GM03348 (cell line): ENCODE data around the gene TSNAX.

ENCODE experiments used
- DNase-seq: peaks from one replicate; pipeline ENCODE4 v3.0.0; 2012; ENCODE audit warnings: low spot score

Gene TSNAX

DNA sequence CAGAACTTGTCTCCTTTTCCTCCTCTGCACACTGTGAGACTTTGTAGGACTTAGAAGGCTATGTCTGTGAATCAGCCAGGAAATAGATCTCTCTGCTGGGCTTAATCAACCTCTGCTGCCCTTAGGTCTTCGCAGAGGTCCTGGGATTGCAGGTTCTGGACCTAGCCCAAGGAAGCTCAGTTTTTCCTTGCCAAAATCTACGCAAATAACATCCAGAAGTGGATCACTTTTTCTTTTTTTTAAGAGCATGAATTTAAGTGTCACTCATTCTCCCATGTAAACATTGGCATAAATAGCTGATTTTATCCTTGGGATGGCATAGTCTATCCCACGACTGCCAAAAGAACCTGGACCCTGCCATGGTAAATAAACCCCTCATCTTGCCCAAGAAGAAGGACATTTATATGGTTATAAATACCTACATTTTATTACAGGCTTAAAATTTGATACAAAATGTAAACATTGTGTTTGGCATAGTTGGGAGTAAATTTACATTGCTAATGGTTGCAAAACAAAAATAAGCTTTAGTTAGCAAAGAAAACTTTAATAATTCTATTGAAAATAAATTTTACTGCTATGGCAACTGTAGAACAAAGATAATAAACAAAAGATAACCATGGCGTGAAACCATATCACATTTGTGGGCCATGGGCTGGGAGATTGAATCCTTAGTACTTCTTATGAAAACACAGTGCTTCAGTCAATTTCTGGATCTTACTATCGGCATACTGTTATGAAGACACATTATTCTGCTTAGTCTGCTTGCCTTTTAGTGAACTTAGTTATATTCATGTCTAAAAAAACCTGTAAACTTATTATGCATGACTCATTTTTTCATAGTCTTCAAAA, 73.6 kb downstream of the TSNAX start:
- no peak for DNase-seq

DNA sequence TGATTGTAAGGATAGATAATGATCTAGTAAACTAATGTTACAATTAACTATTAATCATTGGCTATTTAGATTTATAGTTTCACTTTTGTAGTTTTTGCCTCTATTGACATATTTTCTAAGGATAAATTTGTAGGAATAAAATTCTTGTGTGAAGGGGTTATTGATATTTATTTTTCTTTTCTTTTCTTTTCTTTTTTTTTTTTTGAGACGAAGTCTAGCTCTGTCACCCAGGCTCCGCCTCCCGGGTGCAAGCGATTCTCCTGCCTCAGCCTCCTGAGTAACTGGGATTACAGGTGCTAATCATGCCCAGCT, 74.2 kb downstream of the TSNAX start:
- no peak for DNase-seq

DNA sequence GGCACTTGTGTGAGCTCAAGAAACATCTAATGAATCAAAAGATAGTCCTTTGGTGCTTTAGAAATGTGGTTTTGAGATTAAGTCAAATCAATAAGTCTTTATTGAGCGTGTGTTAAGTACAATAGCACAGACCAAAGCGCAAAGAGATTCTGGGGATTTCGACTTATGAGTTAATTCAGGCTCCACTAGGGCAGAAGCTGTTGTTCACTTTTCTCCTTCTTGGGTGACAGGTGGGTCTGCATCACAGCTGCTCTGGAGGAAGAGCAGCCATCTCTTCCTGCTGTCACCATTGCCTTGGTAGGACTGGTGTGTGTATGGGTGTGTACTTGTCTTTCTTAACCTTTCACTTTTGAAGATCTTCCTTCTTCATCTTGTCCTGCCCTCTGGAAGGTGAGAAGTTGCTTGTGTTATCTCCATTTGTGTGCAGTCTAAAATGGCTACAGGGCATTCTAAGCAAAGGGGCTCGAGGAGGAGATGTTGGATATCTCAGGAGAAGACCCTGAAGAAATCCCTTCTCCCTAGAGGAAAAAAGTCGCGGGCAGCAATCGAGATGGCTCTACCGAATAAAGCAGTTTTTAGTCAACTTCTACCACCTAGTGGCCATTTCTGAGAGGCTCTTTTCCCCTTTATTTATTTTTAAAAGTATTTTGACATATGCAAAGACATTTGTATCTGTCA, 75.3 kb downstream of the TSNAX start:
- DNase-seq = peak; percentile 72

DNA sequence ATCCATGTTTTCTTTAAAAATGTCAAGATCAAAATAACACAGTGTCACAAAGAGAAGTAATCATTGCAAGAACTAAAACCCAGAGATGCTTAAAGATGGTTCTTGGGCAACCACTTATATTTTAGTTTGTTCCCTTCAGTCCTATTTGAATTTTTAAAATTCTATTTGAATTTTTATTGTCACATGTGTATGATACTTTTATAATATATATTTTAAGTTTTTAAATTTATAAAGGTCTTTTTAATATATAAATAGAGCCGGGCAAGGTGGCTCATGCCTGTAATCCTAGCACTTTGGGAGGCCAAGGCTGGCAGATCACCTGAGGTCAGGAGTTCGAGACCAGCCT, 75.8 kb downstream of the TSNAX start:
- no peak for DNase-seq

DNA sequence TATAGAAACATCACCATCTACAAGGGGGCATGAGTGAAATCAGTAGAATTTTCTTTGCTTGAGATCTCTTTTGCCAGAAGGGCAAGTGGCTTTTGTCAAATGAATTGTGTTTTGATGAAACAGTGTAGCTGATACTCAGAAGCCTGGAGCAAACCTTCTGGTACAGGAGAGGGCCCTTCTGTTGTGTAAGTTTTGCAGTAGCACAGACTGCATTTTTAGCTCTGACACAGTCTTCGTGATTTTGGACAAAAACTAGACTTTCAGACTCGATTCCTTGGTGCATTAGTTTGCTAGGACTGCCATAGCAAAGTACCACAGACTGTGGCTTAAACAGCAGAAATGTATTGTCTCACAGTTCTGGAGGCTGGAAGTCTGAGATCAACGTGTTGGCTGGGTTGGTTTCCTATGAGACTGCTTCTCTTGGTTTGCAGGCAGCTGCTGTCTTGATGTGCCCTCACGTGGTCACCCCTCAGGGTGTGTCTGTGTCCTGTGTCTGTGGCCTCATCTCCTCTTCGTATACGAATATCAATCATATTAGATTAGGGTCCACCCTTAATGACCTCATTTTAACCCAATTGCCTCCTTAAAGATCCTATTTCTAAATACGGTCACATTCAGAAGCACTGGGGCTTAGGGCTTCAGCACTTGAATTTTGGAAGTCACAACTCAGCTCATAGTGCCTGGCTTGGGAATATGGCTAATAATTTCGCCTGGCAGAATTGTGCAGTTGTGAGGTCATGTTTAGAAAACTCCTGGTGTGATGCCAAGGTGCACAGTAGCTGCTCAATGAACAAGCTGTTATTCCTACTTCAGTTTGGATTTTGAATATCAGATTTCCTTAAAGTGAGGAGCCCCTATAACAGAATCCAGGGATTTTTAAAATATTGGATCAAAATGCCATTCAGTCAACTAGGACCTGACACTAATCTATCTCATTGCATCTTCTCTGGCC, 77.0 kb downstream of the TSNAX start:
- no peak for DNase-seq

DNA sequence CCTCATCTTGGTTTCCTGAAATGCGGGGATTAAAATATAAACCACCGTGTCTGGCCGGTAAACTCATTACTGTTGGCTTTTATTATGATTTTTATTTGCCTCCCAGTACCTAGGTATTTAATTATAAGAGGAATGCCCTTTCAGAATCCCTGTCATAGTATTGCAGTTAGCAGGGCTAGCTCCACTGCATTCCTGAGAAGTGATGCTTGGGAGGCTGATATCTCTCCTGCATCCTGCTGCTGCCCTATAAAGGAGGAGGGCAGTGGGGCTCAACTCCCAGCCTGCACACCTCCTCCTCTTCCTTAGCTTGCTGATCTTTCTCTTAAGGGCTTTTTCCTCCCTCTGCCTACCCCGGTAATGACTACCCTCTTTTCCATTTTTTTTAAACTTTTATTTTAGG, 78.2 kb downstream of the TSNAX start:
- DNase-seq = peak; percentile 34

DNA sequence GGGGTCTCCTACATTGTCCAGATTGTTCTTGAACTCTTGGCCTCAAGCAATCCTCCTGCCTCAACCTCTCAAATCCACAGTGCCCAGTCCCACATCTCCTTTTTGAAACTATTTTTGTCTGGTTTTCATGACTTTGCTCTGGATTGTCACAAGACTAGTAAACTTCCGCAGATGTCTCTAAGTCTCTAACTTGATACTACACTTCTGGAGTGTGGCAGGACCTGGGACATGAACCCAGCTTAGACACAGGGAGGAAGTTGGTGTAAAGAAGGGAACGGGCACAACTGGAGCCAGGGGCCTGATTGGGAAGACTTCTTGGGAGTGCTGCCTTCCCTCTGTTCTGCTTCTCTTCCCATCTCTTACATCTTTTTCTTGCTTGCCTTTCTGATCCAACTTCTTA, 81.9 kb downstream of the TSNAX start:
- DNase-seq = no peak

DNA sequence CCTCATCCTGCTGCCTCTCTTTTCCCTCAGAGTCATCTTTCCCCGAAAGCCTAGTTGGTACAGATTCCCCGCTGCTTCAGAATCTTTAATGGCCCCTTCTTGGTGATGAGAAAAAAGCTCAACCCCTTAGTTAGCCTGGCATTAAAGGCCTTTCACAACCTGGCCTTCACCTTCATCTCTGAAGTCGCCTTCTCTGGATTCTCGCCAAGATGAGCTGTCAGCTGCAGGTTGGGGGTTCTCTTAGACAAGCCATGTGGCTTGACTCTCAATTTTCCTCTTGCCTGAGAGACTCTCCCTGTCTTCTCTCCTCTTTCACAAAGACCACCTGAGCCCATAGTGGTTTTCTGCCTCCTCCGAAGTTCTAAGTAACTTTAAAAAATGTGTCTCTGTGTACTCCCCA, 82.6 kb downstream of the TSNAX start:
- no peak for DNase-seq

DNA sequence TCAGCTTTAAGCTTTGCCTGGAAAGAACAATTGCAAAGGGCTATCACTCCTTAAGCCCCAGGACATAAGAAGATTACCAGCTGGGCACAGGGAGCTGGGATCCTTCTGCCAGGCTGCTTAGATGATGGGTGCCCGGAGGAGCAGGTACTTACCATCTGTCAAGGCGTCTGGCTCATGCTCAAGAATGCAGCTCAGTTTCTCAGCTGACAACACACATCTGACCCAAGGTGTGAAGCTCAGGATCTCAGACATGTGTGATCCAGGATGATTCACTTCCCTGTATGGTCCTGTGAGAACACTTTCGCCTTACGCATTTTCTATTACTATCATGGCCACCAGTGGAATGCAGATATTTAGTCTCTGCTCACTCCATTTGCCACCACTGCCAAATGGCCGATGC, 83.4 kb downstream of the TSNAX start:
- DNase-seq = no peak

DNA sequence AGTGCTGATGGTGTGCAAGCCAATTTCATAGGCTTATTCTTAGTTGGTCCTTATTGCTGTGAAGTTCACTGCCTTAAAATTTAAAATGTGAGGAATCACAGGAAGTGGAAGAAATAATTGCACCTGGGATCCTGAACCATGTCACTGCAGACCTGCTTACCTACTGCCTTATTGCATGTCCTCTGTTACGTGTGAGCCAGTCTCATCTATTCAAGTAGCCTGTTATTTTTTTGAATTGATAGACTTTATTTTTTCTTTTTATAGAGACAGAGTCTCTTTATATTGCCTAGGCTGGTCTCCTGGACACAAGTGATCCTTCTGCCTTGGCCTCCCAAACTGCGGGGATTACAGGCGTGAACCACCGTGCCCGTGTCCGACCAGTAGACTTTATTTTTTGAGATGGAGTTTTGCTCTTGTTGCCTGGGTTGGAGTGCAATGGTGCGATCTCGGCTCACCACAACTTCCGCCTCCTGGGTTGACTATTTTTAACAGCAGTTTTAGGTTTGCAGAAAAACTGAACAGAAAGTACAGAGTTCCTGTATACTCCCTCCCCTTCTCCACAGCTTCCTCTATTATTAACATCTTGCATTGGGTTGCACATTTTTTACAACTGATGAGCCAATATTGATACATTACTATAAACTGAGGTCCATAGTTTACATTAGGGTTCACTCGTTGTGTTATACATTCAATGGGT, 84.1 kb downstream of the TSNAX start:
- DNase-seq = no peak

DNA sequence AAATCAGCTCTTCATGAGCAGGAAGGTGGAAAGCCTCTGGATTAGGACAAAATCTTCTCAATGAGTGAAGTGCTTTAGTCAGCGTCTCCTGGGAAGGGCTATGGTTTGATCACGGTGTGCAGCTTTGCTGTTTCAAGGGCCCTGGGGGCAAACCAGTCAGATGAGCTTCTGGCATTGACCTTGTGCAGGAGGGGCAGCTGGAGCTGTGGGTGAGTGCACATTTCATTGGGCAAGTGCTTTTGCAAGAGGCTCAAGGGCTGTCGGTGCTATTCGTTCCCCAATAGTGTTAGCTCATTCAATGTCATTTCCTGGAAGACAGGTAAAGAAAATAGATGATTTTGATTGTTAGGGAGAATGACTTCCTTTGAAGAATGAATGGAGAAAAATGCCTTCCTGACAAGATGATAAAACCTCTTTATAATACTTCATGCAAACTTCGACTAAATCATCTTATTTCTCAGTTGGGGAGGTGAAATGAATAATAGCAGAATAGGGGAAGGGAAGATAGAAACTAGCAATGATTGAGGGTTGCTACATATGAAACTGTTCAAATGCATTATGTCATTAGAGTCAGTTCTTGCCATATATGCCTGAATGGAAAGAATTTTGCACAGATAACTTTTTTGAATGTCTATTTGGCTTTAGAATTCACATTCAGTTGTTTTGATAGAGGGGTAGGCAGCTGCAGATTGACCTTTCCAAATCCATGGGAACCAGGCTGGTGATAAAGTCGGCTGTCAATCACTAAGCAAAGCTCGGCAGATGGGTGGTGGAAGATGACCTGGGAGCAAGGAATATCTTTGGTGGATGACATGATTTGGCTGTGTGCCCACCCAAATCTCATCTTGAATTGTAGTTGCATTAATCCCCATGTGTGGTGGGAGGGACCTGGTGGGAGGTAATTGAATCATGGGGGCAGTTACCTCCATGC, 85.2 kb downstream of the TSNAX start:
- no peak for DNase-seq
